GM23338 (cell line): Measurements from ENCODE around the gene KCNMA1. TPM values are rescaled to one million over a fixed set of nuclear protein-coding genes. Genes with fewer than 3 reads are reported as not detected.

Source experiments
- ATAC-seq: fragments of 200-7000 bp; cut with Tn5 transposase; 3 replicates; pipeline ENCODE4 v1.9.1; 2020
- DNase-seq: peaks from one replicate; pipeline ENCODE4 v3.0.0-alpha.2; 2015; ENCODE audit warnings: low spot score
- H2AFZ ChIP-seq: fragments of 200-600 bp; sonication (generic); 2 replicates; pipeline ENCODE4 v1.8.0; 2016; ENCODE audit warnings: antibody characterized with exemption, mild to moderate bottlenecking, moderate library complexity
- H3F3A ChIP-seq: fragments of 200-600 bp; sonication (generic); replicated peaks from 2 replicates; pipeline ENCODE4 v1.8.0; 2017; ENCODE audit warnings: antibody characterized with exemption, mixed run types, low read depth
- H3K27ac ChIP-seq: fragments of 200-600 bp; sonication (generic); 2 replicates; pipeline ENCODE4 v1.6.1; 2016; ENCODE audit warnings: low read depth
- H3K27me3 ChIP-seq: fragments of 200-600 bp; sonication (generic); 2 replicates; pipeline ENCODE4 v1.8.0; 2016; ENCODE audit warnings: mild to moderate bottlenecking, mixed run types, moderate library complexity; ENCODE audit not compliant: insufficient read depth
- H3K36me3 ChIP-seq: fragments of 200-600 bp; sonication (generic); 2 replicates; pipeline ENCODE4 v1.8.0; 2016; ENCODE audit warnings: mild to moderate bottlenecking; ENCODE audit not compliant: insufficient read depth
- H3K4me1 ChIP-seq: fragments of 200-600 bp; sonication (generic); 2 replicates; pipeline ENCODE4 v1.8.0; 2016; ENCODE audit warnings: mild to moderate bottlenecking, moderate library complexity; ENCODE audit not compliant: insufficient read depth
- H3K4me2 ChIP-seq: fragments of 200-600 bp; sonication (generic); 2 replicates; pipeline ENCODE4 v1.7.1; 2017; ENCODE audit warnings: mixed run types
- H3K4me3 ChIP-seq: fragments of 200-600 bp; sonication (generic); 2 replicates; pipeline ENCODE4 v1.6.1; 2016; ENCODE audit warnings: mixed run types
- H3K79me2 ChIP-seq: fragments of 200-600 bp; sonication (generic); replicated peaks from 2 replicates; pipeline ENCODE4 v1.8.0; 2017; ENCODE audit warnings: mild to moderate bottlenecking; ENCODE audit not compliant: insufficient read depth
- H3K9me2 ChIP-seq: fragments of 200-600 bp; sonication (generic); 2 replicates; pipeline ENCODE4 v1.8.0; 2017; ENCODE audit not compliant: insufficient read depth
- H4K20me1 ChIP-seq: fragments of 200-600 bp; sonication (generic); replicated peaks from 2 replicates; pipeline ENCODE4 v1.8.0; 2017; ENCODE audit warnings: mild to moderate bottlenecking; ENCODE audit not compliant: insufficient read depth
- H3K27ac Mint-ChIP-seq: 2 replicates; pipeline ENCODE4 v1.8.0; 2020; ENCODE audit warnings: inconsistent platforms, mild to moderate bottlenecking, moderate library complexity, mixed read lengths
- H3K27me3 Mint-ChIP-seq: 3 replicates; pipeline ENCODE4 v1.8.0; 2022; ENCODE audit warnings: low read depth, mild to moderate bottlenecking, moderate library complexity, mixed read lengths, inconsistent platforms; ENCODE audit not compliant: insufficient read depth, poor library complexity
- H3K36me3 Mint-ChIP-seq: 3 replicates; pipeline ENCODE4 v1.8.0; 2021; ENCODE audit warnings: low read depth, mild to moderate bottlenecking, inconsistent platforms, moderate library complexity, mixed read lengths
- H3K4me1 Mint-ChIP-seq: 3 replicates; pipeline ENCODE4 v1.8.0; 2020; ENCODE audit warnings: mild to moderate bottlenecking, inconsistent platforms, mixed read lengths
- H3K4me3 Mint-ChIP-seq: 3 replicates; pipeline ENCODE4 v1.8.0; 2021; ENCODE audit warnings: moderate library complexity, mild to moderate bottlenecking, inconsistent platforms, mixed read lengths
- H3K9me3 Mint-ChIP-seq: 3 replicates; pipeline ENCODE4 v1.8.0; 2020; ENCODE audit warnings: moderate library complexity, mild to moderate bottlenecking, inconsistent platforms, mixed read lengths
- CREB1 ChIP-seq: fragments of 250-450 bp; sonication (Bioruptor Pico); IDR thresholded peaks from 2 replicates; pipeline ENCODE4 v1.5.0; 2020; ENCODE audit warnings: low read depth, mild to moderate bottlenecking, moderate library complexity
- EZH2phosphoT487 ChIP-seq: fragments of 200-600 bp; sonication (generic); IDR thresholded peaks from one replicate; pipeline ENCODE4 v1.8.1; 2018; ENCODE audit warnings: antibody characterized with exemption; ENCODE audit not compliant: unreplicated experiment
- JUNB ChIP-seq: IDR thresholded peaks from one replicate; pipeline ENCODE4 v1.6.1; 2016; ENCODE audit warnings: antibody characterized with exemption; ENCODE audit not compliant: unreplicated experiment
- NANOG ChIP-seq: IDR thresholded peaks from 2 replicates; pipeline ENCODE4 v1.6.1; 2016; ENCODE audit warnings: antibody characterized with exemption, borderline replicate concordance
- POLR2AphosphoS5 ChIP-seq: IDR thresholded peaks from 2 replicates; pipeline ENCODE4 v1.6.1; 2016; ENCODE audit warnings: antibody characterized with exemption, low read depth
- STAT1 ChIP-seq: IDR thresholded peaks from one replicate; pipeline ENCODE4 v1.6.1; 2016; ENCODE audit warnings: antibody characterized with exemption; ENCODE audit not compliant: unreplicated experiment
- ZNF114 ChIP-seq: fragments of 250-450 bp; sonication (Bioruptor Pico); IDR thresholded peaks from 2 replicates; pipeline ENCODE4 v1.5.0; 2020; ENCODE audit warnings: mild to moderate bottlenecking, moderate library complexity
- ZNF331 ChIP-seq: fragments of 250-450 bp; sonication (Bioruptor Pico); IDR thresholded peaks from 2 replicates; pipeline ENCODE4 v1.5.0; 2020; ENCODE audit warnings: low read depth, mild to moderate bottlenecking, moderate library complexity
- polyA plus RNA-seq: library from polyadenylated mRNA; unstranded; fragments of >200 nt; fragmentation: Nextera tagmentation; extraction: Ambion mirVana; gene quantifications from 2 replicates; pipeline ENCODE4 v1.2.1, GENCODE V29; 2016
- total RNA-seq: library from RNA; depleted of rRNA; stranded (reverse); fragments of >200 nt; shearing (Covaris generic); gene quantifications from 2 replicates; pipeline ENCODE4 v1.2.3, GENCODE V29; 2014
- TF ChIP-seq, protein P1 (sequence below): IDR thresholded peaks from 2 replicates; pipeline ENCODE4 v1.6.1; 2016; ENCODE audit warnings: antibody characterized with exemption
- TF ChIP-seq, protein P2 (sequence below): fragments of 250-450 bp; sonication (Bioruptor Pico); IDR thresholded peaks from 2 replicates; pipeline ENCODE4 v1.5.0; 2020; ENCODE audit warnings: mild to moderate bottlenecking, moderate library complexity
- TF ChIP-seq, protein P3 (sequence below), 2 experiments: fragments of 200-600 bp in 1 of 2; sonication (generic) in 1 of 2; conservative IDR thresholded peaks; 2 replicates each; pipeline versions ENCODE4 v1.5.1 to v1.6.1; 2016 to 2017; ENCODE audit warnings: antibody characterized with exemption in 2 of 2, low read depth in 2 of 2, mild to moderate bottlenecking in 2 of 2, moderate library complexity in 1 of 2

Gene KCNMA1
- total and polyA plus RNA-seq, 2 experiments from 2014 or later = 8.2 to 9.0 TPM

- H3K9me3 Mint-ChIP-seq = no peaks in the 10 kb centered on the region
- DNase-seq (no peak), ATAC-seq (no peak)
- Histone ChIP-seq H3K27me3 (no peaks in the 10 kb centered on the region), H2AFZ (no peak overlapping the region), H3F3A (no peaks in the 10 kb centered on the region), H3K27ac (no peak overlapping the region), H3K9me2 (no peaks in the 10 kb centered on the region; the same call in 1 of the 2 replicates), H3K4me1 (no peaks in the 10 kb centered on the region), H3K79me2 (no peaks in the 10 kb centered on the region), H3K36me3 (no peaks in the 10 kb centered on the region), H4K20me1 (no peaks in the 10 kb centered on the region), H3K4me3 (no peak overlapping the region), H3K4me2 (no peak overlapping the region)
- peaks cover 4% of the 10 kb centered on the region for H3K4me1 Mint-ChIP-seq
- H3K4me3 Mint-ChIP-seq = no peak overlapping the region
- peaks cover 4% of the 10 kb centered on the region for H3K27me3 Mint-ChIP-seq
- TF ChIP-seq, protein P1, sequence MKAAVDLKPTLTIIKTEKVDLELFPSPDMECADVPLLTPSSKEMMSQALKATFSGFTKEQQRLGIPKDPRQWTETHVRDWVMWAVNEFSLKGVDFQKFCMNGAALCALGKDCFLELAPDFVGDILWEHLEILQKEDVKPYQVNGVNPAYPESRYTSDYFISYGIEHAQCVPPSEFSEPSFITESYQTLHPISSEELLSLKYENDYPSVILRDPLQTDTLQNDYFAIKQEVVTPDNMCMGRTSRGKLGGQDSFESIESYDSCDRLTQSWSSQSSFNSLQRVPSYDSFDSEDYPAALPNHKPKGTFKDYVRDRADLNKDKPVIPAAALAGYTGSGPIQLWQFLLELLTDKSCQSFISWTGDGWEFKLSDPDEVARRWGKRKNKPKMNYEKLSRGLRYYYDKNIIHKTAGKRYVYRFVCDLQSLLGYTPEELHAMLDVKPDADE = no peak
- no peak for TF ChIP-seq NANOG
- no peak for TF ChIP-seq ZNF331 (CRISPR knock-in tag)
- TF ChIP-seq EZH2phosphoT487 = no peak
- TF ChIP-seq JUNB = no peak
- H3K27ac Mint-ChIP-seq = no peak overlapping the region
- H3K36me3 Mint-ChIP-seq = no peaks in the 10 kb centered on the region
Measured at GRCh38 chr10:77158666-77159065, 478.9 kb downstream of the KCNMA1 start.

DNA sequence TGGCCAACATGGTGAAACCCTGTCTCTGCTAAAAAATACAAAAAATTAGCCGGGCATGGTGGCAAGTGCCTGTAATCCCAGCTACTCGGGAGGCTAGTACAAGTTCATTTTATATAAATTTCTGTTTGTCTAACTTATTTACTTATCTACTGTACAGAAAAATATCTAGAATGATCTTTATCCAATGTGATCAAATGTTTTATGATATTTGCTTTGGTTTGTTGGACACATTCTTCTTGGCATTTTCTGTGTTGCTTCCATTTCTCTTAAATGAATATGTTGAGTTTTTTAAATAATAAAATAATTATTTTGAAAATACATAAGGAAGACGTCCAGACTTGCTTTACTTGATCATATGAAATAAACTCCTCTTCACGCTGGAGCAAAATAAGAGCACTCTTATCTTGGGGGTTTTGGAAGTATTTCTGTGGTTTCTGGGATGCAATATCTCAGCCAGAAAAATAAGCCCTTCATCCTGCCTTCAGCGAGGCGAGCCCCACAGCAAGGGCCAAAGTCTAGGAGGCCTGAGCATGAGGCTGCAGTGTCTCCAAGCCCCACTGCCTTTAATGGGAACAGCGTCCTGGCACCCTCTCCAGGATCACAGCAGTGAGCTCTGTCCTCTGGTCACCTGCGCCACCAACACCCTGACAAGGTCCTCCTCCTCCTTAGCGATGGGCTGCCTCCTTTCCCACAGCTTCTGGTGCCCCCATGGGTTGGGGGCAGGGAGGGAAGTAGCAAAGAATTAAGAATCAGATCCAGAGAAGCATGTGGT is 480.2 kb downstream of the KCNMA1 start:
- H3F3A ChIP-seq = no peaks in the 10 kb centered on the region
- Mint-ChIP-seq H3K4me1 (peaks cover 11% of the 10 kb centered on the region), H3K27ac (no peak overlapping the region), H3K9me3 (no peaks in the 10 kb centered on the region), H3K27me3 (peaks cover 4% of the 10 kb centered on the region), H3K4me3 (no peak overlapping the region), H3K36me3 (no peaks in the 10 kb centered on the region)
- no peak overlapping the region for H2AFZ ChIP-seq
- peaks cover 5% of the 10 kb centered on the region for H3K4me1 ChIP-seq
- ATAC-seq = no peak
- H3K4me2 ChIP-seq = no peak overlapping the region
- no peak overlapping the region for H3K4me3 ChIP-seq
- H3K27ac ChIP-seq = no peak overlapping the region
- H3K79me2 ChIP-seq = no peaks in the 10 kb centered on the region
- no peaks in the 10 kb centered on the region for H3K27me3 ChIP-seq
- no peaks in the 10 kb centered on the region; the same call in 1 of the 2 replicates for H3K9me2 ChIP-seq
- DNase-seq = no peak
- H4K20me1 ChIP-seq = no peaks in the 10 kb centered on the region
- no peaks in the 10 kb centered on the region for H3K36me3 ChIP-seq
- TF ChIP-seq ZNF114 (no peak), NANOG (no peak), JUNB (no peak), POLR2AphosphoS5 (no peak), STAT1 (no peak), CREB1 (CRISPR knock-in tag) (no peak), EZH2phosphoT487 (no peak)
- TF ChIP-seq, protein P2, sequence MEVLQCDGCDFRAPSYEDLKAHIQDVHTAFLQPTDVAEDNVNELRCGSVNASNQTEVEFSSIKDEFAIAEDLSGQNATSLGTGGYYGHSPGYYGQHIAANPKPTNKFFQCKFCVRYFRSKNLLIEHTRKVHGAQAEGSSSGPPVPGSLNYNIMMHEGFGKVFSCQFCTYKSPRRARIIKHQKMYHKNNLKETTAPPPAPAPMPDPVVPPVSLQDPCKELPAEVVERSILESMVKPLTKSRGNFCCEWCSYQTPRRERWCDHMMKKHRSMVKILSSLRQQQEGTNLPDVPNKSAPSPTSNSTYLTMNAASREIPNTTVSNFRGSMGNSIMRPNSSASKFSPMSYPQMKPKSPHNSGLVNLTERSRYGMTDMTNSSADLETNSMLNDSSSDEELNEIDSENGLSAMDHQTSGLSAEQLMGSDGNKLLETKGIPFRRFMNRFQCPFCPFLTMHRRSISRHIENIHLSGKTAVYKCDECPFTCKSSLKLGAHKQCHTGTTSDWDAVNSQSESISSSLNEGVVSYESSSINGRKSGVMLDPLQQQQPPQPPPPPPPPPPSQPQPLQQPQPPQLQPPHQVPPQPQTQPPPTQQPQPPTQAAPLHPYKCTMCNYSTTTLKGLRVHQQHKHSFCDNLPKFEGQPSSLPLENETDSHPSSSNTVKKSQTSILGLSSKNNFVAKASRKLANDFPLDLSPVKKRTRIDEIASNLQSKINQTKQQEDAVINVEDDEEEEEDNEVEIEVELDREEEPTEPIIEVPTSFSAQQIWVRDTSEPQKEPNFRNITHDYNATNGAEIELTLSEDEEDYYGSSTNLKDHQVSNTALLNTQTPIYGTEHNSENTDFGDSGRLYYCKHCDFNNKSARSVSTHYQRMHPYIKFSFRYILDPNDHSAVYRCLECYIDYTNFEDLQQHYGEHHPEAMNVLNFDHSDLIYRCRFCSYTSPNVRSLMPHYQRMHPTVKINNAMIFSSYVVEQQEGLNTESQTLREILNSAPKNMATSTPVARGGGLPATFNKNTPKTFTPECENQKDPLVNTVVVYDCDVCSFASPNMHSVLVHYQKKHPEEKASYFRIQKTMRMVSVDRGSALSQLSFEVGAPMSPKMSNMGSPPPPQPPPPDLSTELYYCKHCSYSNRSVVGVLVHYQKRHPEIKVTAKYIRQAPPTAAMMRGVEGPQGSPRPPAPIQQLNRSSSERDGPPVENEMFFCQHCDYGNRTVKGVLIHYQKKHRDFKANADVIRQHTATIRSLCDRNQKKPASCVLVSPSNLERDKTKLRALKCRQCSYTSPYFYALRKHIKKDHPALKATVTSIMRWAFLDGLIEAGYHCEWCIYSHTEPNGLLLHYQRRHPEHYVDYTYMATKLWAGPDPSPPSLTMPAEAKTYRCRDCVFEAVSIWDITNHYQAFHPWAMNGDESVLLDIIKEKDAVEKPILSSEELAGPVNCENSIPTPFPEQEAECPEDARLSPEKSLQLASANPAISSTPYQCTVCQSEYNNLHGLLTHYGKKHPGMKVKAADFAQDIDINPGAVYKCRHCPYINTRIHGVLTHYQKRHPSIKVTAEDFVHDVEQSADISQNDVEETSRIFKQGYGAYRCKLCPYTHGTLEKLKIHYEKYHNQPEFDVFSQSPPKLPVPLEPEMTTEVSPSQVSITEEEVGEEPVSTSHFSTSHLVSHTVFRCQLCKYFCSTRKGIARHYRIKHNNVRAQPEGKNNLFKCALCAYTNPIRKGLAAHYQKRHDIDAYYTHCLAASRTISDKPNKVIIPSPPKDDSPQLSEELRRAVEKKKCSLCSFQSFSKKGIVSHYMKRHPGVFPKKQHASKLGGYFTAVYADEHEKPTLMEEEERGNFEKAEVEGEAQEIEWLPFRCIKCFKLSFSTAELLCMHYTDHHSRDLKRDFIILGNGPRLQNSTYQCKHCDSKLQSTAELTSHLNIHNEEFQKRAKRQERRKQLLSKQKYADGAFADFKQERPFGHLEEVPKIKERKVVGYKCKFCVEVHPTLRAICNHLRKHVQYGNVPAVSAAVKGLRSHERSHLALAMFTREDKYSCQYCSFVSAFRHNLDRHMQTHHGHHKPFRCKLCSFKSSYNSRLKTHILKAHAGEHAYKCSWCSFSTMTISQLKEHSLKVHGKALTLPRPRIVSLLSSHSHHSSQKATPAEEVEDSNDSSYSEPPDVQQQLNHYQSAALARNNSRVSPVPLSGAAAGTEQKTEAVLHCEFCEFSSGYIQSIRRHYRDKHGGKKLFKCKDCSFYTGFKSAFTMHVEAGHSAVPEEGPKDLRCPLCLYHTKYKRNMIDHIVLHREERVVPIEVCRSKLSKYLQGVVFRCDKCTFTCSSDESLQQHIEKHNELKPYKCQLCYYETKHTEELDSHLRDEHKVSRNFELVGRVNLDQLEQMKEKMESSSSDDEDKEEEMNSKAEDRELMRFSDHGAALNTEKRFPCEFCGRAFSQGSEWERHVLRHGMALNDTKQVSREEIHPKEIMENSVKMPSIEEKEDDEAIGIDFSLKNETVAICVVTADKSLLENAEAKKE (CRISPR knock-in tag) = no peak
- TF ChIP-seq, protein P1 = no peak
- TF ChIP-seq, protein P3, sequence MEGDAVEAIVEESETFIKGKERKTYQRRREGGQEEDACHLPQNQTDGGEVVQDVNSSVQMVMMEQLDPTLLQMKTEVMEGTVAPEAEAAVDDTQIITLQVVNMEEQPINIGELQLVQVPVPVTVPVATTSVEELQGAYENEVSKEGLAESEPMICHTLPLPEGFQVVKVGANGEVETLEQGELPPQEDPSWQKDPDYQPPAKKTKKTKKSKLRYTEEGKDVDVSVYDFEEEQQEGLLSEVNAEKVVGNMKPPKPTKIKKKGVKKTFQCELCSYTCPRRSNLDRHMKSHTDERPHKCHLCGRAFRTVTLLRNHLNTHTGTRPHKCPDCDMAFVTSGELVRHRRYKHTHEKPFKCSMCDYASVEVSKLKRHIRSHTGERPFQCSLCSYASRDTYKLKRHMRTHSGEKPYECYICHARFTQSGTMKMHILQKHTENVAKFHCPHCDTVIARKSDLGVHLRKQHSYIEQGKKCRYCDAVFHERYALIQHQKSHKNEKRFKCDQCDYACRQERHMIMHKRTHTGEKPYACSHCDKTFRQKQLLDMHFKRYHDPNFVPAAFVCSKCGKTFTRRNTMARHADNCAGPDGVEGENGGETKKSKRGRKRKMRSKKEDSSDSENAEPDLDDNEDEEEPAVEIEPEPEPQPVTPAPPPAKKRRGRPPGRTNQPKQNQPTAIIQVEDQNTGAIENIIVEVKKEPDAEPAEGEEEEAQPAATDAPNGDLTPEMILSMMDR (conservative IDR thresholded peaks at IDR 0.05; ENCODE audit: low read depth in 2 of 2) = no peak
